GM19193 (cell line): ENCODE measurements around the gene NOL11.

Source experiments
- POLR2A ChIP-seq: IDR thresholded peaks from 4 replicates; pipeline ENCODE4 v1.6.1; 2011; ENCODE audit not compliant: insufficient read depth, insufficient read length; ENCODE audit errors: extremely low read depth

The NOL11 gene

GRCh38 chr17:67733449-67733848 lies 15.7 kb downstream of the NOL11 start:
- TF ChIP-seq POLR2A = no peak

DNA sequence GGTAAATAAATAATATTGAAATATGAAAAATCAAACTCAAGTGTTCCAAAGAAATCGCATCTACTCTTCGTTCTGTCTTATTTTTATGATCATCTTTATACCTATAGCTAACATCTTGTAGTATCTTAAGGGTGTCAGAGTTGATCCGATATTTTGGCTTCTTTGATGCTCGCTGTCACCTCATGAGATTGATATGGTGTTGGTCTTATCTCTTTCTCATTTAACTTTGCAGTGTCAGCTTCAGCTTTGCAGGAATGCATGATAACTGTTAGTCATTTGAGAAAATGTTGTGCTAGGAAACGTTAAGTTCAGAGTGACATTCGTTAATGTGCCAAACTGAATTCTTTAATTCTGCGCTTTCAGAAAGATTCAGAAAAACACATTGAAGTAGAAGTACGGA lies 19.4 kb downstream of the NOL11 start:
- no peak for TF ChIP-seq POLR2A

DNA sequence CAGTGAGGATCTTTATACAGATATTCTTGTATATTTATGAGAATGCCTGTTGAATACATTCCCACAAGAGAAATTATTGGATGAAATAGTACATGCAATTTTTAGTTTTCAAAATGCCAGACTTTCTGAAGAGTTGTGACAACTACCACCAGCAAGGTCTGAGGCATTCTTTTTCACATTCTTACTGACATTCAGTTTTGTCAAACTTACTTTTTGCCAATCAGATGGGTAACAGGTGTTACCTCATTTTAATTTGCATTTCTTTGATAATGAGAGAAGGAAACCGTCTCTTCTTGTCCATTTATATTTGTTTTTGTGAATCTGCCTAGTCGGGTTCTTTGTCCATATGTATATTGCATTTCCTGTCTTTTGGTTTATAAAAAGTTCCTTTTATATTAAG lies 24.3 kb downstream of the NOL11 start:
- no peak for TF ChIP-seq POLR2A

DNA sequence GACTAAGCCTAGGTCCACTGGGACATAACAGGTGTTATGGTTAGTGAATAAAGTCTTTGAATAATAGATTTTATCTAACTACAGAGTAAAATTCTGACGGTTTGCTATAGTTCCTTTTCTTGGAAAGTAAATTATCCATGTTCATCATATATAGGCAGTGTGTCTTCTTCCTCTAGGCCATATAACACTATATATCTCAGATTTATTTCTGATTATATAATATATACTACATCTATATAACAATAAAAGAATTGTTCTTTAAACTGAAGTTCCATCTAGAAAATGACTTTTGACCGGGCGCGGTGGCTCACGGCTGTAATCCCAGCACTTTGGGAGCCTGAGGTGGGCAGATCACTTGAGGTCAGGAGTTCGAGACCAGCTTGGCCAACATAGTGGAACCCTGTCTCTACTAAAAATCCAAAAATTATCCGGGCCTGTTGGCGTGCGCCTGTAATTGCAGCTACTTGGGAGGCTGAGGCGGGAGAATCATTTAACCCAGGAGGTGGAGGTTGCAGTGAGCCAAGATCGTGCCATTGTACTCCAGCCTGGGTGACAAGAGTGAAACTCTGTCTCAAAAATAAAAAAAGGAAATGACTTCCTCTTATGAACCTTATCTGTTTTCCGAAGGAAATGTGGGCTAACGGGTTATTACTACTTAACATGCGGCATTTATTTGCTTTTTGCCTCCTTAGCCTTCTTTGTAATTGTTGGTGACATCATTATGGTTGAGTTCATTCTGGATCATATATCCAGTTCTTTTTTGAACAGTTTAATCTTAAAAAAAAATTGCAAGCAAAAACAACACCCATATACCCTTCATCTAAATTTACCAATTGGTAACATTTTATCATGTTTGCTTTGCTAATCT lies 29.2 kb downstream of the NOL11 start:
- TF ChIP-seq POLR2A = no peak

GRCh38 chr17:67747681-67748235 lies 30.0 kb downstream of the NOL11 start:
- no peak for TF ChIP-seq POLR2A

DNA sequence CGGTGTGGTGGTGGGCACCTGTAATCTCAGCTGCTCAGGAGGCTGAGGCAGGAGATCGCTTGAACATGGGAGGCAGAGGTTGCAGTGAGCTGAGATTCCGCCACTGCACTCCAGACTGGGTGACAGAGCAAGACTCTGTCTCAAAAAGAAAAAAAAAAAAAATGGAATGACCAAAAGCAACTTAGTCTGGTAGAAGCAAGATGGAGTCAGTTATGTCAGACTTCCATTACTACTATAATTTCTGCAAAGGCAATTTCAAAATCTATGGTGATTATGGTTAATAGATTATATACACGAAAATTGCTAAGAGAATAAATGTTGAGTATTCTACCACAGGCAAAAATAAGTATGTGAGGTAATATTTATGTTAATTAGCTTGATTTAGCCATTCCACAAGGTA lies 32.3 kb downstream of the NOL11 start:
- TF ChIP-seq POLR2A = no peak

GRCh38 chr17:67751101-67752074 lies 33.7 kb downstream of the NOL11 start:
- TF ChIP-seq POLR2A = no peak

DNA sequence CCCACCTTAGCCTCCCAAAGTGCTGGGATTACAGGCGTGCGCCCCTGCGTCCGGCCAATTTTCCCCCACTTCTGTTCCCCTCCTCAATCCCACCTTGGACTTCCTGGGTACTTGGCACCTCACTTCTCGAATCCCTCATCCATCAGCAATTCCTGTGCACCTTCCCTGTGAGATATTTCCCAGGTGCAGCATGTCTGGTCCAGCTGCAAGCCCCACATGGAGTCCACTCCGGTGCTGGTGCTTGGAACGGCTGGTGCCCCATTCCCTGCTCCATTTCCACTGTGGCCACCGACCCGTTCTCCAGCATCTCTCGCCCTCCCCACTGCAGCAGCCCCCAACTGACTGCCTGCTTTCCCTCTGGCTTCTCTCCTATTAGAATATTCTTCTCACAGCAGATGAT lies 35.3 kb downstream of the NOL11 start:
- TF ChIP-seq POLR2A = no peak

- no peak for TF ChIP-seq POLR2A
Measured at GRCh38 chr17:67754001-67754400, 36.3 kb downstream of the NOL11 start.

DNA sequence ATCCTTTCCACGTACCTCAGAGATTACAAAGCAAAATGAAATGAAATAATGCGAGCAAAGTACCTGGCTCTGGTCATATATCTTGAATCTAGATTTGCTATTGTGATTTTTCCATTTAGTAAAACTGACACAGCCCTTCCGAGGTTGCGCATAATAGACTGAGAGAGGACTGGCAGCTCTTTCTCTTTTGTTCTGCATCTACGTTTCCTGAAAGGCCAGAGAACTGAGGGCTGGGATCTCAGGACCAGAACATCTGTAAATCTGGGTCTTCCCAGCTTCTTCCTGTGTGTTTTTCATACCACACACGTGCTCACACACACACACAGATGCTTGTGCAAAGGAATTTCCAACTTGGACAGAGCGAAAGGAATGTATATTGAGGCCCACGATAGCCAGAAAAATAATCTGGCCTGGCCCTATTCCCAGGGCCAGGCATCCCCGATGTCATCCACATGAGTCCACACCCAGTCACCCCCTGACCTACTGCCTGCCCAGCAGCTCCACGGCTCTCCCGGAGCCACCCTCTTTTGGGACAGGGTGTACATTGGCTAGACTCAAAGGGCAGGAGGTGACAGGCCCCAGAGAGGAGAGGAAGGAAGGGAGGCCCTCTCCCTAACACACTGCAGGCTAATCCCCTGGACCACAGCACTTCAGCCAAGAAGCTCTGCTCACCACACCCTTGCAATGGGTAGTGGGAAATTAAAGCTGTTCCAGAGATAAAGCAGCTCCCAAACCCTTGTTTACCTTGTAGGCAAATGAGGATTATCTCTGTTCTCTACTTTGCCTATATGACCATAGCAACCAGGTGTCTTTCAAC lies 41.8 kb downstream of the NOL11 start:
- no peak for TF ChIP-seq POLR2A

- no peak for TF ChIP-seq POLR2A
Measured at GRCh38 chr17:67765623-67766022, 47.9 kb downstream of the NOL11 start.

DNA sequence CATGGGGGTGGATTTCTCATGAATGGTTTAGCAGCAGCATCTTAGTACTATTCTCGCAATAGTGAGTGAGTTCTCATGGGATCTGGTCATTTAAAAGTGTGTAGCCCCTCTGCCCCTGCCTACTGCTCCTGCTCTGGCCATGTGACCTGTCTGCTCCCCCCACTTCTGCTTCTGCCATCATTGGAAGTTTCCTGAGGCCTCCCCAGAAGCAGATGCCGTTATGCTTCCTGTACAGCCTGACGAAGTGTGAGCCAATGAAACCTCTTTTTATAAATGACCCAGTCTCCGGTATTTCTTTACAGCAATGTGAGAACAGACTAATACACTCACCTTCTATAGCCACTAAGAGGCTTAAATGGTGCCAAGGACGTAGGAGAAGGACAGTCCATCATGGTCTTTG lies 51.5 kb downstream of the NOL11 start:
- no peak for TF ChIP-seq POLR2A

GRCh38 chr17:67770539-67770938 lies 52.8 kb downstream of the NOL11 start:
- no peak for TF ChIP-seq POLR2A

GRCh38 chr17:67772679-67773078 lies 54.9 kb downstream of the NOL11 start:
- TF ChIP-seq POLR2A = no peak
